GM12872 (cell line): ENCODE results near the gene MRFAP1L1.

Experiments used
- TF ChIP-seq, protein P1 (sequence below): IDR thresholded peaks from 3 replicates; pipeline ENCODE4 v1.5.1; 2011; ENCODE audit warnings: low read depth, mild to moderate bottlenecking, low read length, moderate library complexity; ENCODE audit not compliant: insufficient read depth

Gene MRFAP1L1

DNA sequence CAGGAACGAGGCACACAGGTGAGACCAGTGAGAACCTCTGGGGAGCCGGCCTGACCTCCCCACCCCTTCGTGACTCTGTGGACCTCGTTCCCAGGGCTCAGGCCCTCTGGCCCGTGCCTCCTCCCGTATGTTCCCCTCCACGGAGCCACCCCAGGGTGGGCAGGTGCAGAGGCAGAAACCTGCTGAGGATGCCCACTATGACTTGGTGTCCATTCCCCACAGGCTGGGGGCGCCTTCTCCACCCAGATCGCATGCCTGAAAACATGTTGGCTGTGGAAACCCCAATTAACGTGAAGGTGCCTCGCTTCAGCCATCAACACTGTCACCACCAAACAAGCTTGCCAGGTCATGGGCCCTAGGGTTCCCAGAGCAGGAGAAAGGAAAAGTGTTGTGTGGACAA is 33.3 kb upstream of the MRFAP1L1 start:
- TF ChIP-seq, protein P1, sequence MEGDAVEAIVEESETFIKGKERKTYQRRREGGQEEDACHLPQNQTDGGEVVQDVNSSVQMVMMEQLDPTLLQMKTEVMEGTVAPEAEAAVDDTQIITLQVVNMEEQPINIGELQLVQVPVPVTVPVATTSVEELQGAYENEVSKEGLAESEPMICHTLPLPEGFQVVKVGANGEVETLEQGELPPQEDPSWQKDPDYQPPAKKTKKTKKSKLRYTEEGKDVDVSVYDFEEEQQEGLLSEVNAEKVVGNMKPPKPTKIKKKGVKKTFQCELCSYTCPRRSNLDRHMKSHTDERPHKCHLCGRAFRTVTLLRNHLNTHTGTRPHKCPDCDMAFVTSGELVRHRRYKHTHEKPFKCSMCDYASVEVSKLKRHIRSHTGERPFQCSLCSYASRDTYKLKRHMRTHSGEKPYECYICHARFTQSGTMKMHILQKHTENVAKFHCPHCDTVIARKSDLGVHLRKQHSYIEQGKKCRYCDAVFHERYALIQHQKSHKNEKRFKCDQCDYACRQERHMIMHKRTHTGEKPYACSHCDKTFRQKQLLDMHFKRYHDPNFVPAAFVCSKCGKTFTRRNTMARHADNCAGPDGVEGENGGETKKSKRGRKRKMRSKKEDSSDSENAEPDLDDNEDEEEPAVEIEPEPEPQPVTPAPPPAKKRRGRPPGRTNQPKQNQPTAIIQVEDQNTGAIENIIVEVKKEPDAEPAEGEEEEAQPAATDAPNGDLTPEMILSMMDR, result no peak

DNA sequence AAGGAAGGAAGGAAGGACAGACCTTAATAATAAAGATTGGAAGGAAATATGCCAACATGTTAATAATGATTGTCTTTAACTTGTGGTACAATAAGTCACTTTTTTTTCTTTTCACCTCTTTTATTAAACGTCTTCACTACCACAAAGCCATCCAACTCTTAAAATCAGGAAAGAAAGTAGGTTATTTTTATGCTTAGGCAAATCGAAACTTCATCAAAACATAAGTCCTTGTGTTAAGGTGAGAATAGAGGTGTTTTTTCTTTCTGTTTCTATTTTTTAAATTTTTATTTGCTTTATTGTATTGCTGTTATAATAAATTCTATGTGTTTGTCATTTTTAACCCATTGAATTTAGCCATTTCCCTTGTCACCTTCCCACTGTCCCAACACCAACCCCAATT is 32.8 kb upstream of the MRFAP1L1 start:
- TF ChIP-seq, protein P1, result no peak

DNA sequence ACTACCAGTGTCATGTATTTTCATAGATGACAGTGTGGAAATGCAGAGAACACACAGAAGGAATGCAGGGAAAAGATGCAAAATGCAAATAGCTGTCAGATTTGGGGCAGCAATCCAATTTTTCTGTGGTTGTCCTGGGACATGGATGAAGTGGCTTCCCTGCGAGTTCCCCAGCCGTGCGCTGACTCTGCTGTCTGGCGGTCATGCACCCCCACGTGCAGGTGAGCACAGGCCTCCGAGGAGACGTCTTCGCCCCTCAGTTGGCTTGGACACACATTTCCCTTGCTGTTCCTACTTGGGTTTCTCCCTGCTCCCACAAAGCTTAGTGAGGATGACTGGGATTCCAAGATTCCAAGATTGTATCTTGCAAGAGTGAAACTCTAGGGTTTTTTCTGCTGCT is 30.7 kb upstream of the MRFAP1L1 start:
- TF ChIP-seq, protein P1, result no peak

DNA sequence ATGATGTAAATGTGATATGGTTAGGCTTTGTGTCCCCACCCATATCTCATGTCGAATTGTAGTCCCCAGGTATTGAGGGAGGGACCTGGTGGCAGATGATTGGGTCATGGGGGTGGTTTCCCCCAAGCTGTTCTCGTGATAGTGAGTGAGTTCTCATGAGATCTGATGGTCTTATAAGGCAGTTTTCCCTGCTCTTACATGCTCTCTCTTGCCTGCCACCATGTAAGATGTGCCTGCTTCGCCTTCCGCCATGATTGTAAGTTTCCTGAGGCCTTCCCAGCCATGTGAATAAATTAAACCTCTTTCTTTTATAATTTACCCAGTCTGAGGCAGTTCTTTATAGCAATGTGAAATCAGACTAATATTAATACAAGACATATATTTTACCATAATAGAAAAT is 30.3 kb upstream of the MRFAP1L1 start:
- TF ChIP-seq, protein P1, result no peak

DNA sequence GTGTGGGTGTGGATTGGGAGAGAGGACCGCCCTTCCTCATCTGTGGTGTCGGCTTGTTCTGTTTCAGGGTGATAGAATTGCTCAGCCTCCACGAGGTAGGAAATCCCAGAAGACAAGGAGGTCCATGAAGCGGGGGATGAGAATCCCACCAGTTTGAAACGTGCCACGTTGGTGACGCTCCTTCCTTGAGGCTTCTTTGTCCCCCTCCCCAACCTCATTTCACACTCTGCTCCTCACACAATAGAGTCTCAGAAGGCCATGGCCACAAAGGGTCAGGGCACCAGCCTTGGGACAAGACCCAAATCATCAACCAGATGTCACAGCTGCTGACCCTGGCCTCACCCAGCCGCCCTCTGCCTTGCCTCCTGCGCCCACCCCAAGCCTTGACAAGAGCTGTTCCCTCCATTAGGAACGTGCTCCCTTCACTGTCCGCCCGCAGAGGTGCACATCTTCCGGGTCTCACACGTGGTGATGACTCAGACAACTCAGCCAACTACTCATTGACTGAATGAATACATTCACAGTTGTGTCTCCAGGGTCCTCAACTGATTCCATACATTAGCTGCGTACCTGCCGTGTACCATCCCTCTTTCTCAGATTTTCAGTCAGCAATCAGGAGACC is 24.6 kb upstream of the MRFAP1L1 start:
- TF ChIP-seq, protein P1, result no peak

DNA sequence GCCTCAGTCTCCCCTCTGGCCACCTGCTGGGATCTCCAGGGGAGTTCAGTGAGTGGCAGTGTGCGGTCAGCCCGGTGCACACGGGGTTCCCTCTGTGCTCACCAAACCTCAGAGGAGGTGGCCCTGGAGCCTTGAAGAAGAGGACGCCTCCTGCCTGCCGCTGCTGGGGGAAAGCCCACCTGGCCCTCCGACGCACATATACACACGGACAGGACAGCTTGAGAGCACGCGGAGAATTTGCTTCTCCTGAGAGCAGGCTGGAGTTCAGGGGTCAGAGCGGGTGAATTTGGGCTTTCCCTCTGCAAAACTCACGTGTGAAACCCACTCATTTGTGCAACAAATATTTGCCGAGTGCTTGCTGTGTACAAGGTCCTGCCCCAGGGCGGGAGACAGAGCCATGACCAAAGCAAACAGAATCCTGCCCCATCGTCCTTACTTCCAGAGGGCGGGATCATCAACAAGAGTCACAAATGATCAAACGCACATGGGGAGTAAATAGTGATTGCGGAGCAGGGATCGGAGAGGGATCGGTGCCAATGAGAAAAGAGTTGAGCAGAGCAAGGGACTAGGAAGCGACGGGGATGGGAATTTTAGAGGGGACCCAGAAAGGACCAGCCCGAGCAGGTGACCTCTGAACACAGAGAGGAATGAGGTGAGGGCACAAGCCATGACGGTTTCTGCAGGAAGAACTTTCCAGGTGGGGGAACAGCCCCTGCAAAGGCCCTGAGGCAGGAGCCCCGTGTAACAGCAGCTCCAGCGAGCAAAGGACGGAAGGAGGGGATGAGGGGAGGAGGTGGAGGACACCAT is 23.9 kb upstream of the MRFAP1L1 start:
- TF ChIP-seq, protein P1, result no peak

DNA sequence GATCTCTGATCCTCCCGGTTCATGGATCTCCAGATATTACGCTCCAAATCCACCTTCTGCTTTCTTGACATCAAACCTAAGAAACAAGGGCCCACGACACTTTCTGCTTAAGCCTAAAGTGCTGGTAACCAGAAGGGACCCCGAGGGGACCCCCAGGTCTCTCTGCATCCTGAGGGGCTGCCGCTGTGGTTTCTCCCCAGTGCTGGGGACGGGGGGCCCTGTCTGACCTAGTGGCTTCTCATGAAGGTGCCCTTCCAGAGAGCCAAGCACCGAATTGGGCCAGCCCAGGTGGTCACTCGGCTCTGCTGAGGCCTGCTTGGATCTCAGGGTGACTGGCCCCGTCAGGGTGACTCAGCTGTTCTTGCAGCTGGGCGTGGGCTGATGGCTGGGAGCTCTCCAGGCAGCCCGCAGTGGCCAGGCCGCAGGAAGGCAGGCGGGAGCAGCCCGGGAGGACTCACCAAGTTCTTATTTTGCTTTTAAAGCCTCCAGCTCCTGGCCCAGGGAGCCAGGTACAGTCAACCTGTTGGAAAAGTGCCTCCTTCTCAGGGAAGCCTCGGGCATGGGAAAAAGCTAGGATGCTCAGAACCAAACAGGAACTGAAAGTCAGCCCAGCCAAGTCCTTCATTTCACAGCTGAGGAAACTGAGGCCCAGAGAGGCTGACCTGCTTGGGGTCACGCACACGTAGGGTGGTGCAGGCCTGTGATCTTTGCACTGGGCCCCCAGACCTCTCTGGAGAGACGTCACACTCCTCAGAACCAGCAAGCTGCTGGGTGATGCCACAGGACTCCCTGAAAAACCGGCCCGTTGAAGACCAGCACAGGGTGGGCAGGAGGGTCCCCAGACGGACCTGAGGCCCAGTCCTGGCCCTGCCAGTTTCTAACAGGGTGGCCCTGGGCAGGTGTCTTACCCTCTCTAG is 23.0 kb upstream of the MRFAP1L1 start:
- TF ChIP-seq, protein P1, result no peak
